Endodermal cell (in vitro differentiated cells): ENCODE measurements around the gene PARD3B. TPM values are rescaled to one million over a fixed set of nuclear protein-coding genes. Genes with fewer than 3 reads are reported as not detected.

Source experiments
- DNase-seq: peaks from one replicate; pipeline ENCODE4 v3.0.0-alpha.2; 2017
- H3K27ac ChIP-seq: 2 replicates; pipeline ENCODE4 v1.5.1; 2013; ENCODE audit warnings: mild to moderate bottlenecking, low read depth, low read length, moderate library complexity
- H3K27me3 ChIP-seq: 2 replicates; pipeline ENCODE4 v1.6.1; 2013; ENCODE audit warnings: mild to moderate bottlenecking, low read length, moderate library complexity; ENCODE audit not compliant: insufficient read depth, control insufficient read depth, poor library complexity, severe bottlenecking
- H3K36me3 ChIP-seq: 2 replicates; pipeline ENCODE4 v1.7.0; 2013; ENCODE audit warnings: mild to moderate bottlenecking, low read length, moderate library complexity; ENCODE audit not compliant: control insufficient read depth, insufficient read depth
- H3K4me1 ChIP-seq: one replicate; pipeline ENCODE4 v1.7.0; 2013; ENCODE audit warnings: low read length; ENCODE audit not compliant: control insufficient read depth, insufficient read depth
- H3K4me3 ChIP-seq: 2 replicates; pipeline ENCODE4 v1.5.1; 2013; ENCODE audit warnings: mild to moderate bottlenecking, low read length, moderate library complexity
- H3K9ac ChIP-seq: 2 replicates; pipeline ENCODE4 v1.6.1; 2013; ENCODE audit warnings: mild to moderate bottlenecking, low read length, moderate library complexity; ENCODE audit not compliant: poor library complexity, severe bottlenecking; ENCODE audit errors: extremely low read depth
- H3K9me3 ChIP-seq: 2 replicates; pipeline ENCODE4 v1.6.1; 2013; ENCODE audit warnings: mild to moderate bottlenecking, low read length, moderate library complexity; ENCODE audit not compliant: control insufficient read depth
- H3K27ac Mint-ChIP-seq: 2 replicates; pipeline ENCODE4 v1.8.0; 2020; ENCODE audit warnings: mixed read lengths
- H3K27me3 Mint-ChIP-seq: 2 replicates; pipeline ENCODE4 v1.8.0; 2021; ENCODE audit warnings: mild to moderate bottlenecking, mixed read lengths; ENCODE audit not compliant: insufficient read depth
- H3K36me3 Mint-ChIP-seq: 2 replicates; pipeline ENCODE4 v1.8.0; 2020; ENCODE audit warnings: low read depth, mixed read lengths
- H3K4me1 Mint-ChIP-seq: 2 replicates; pipeline ENCODE4 v1.8.0; 2020; ENCODE audit warnings: mixed read lengths
- H3K4me3 Mint-ChIP-seq: 2 replicates; pipeline ENCODE4 v1.8.0; 2020; ENCODE audit warnings: mild to moderate bottlenecking, moderate library complexity, mixed read lengths
- H3K9me3 Mint-ChIP-seq: 2 replicates; pipeline ENCODE4 v1.8.0; 2020; ENCODE audit warnings: mild to moderate bottlenecking, mixed read lengths
- CTCF ChIP-seq: fragments of 200-600 bp; sonication (generic); conservative IDR thresholded peaks from 2 replicates; pipeline ENCODE4 v1.5.0; 2021; ENCODE audit warnings: antibody characterized with exemption, mild to moderate bottlenecking
- WGBS, 2 experiments: methylation state at CpG; one replicate each; pipeline versions ENCODE4 v1.1.5 to v1.1.7; 2013; ENCODE audit warnings: missing lambda C conversion rate in 2 of 2, mixed read lengths in 1 of 2; ENCODE audit not compliant: insufficient coverage in 1 of 2, insufficient read length in 1 of 2; 5-methylcytosine and 5-hydroxymethylcytosine counted together
- total RNA-seq, 2 donors: library from RNA; stranded (reverse); fragmentation: NEBNext Ultra II Directional in 1 of 2; extraction: Animal tissue kit (Norgen Biotek cat#: 25700) in 1 of 2; gene quantifications; 2 replicates in 1 of 2; 3 replicates in 1 of 2; pipeline ENCODE4 v1.2.1, GENCODE V29; 2021

Gene PARD3B
- total RNA-seq, 2 donors from 2014 or later: 2.5 to 5.6 TPM

DNA sequence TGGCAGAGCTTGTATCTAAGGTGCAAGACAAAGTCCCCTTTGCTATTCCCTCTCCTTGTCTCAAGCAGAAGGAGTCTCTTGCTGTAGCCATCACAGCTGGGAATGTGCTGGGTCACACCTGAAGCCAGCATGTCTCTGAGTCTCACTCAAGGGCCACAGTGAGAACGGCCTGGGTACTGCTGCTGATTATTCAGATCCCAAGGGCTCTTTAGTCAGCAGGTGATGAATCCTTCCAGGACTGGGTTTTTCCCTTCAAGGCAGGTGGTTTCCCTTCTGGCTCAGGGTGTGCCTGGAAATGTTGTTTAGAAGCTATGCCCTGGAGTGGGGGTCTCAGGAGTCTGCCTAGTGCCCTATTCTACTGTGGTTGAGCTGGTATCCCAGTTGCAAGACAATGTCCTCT is 356.3 kb downstream of the PARD3B start:
- WGBS, 2 experiments: 36 to 80% methylated on average over 1 of the region's 1 CpG
- no peaks in the 10 kb centered on the region for H3K27me3 Mint-ChIP-seq

DNA sequence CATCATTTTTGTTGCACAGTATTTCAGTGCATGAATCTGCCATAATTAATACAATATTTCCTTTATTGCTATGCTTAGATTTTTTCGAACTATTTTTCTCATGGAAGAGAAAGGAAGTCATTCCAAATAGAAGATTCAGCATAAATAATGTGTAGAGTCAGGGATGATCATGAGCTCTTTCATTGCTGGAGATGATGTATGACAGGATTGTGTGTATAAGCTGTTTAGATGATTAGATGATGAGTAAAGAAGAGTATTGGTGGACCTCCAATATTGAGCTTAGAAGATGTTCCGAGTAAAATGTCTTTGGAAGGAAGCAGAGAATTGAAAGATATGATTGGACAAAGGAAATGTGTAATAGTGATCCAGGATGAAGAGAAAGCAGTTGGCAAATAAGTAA is 364.5 kb downstream of the PARD3B start:
- no peak overlapping the region for H3K9ac ChIP-seq
- H3K27me3 ChIP-seq: no peaks in the 10 kb centered on the region
- no peak overlapping the region for H3K27ac ChIP-seq
- H3K27ac Mint-ChIP-seq: no peak overlapping the region
- DNase-seq: no peak
- H3K36me3 ChIP-seq: no peaks in the 10 kb centered on the region
- H3K9me3 Mint-ChIP-seq: no peaks in the 10 kb centered on the region
- H3K4me1 ChIP-seq: no peaks in the 10 kb centered on the region
- no peaks in the 10 kb centered on the region for H3K36me3 Mint-ChIP-seq
- H3K9me3 ChIP-seq: no peaks in the 10 kb centered on the region
- no peak overlapping the region for H3K4me3 ChIP-seq
- no peaks in the 10 kb centered on the region for H3K27me3 Mint-ChIP-seq
- H3K4me1 Mint-ChIP-seq: no peaks in the 10 kb centered on the region
- 92 to 97% methylated on average over 2 of the region's 2 CpGs for WGBS, 2 experiments
- no peak overlapping the region for H3K4me3 Mint-ChIP-seq
- no peak for TF ChIP-seq CTCF

More for the DNA sequence above, 356.3 kb downstream of the PARD3B start:
- H3K4me1 ChIP-seq: peaks cover 4% of the 10 kb centered on the region
- TF ChIP-seq CTCF: no peak
- H3K9ac ChIP-seq: no peak overlapping the region
- no peaks in the 10 kb centered on the region for H3K36me3 ChIP-seq
- H3K9me3 Mint-ChIP-seq: peaks cover 7% of the 10 kb centered on the region
- no peak overlapping the region for H3K27ac Mint-ChIP-seq
- no peak overlapping the region for H3K4me3 Mint-ChIP-seq
- no peaks in the 10 kb centered on the region for H3K27me3 ChIP-seq
- H3K4me3 ChIP-seq: no peak overlapping the region
- peaks cover 2% of the 10 kb centered on the region for H3K36me3 Mint-ChIP-seq
- peaks cover 7% of the 10 kb centered on the region for H3K4me1 Mint-ChIP-seq
- H3K27ac ChIP-seq: no peak overlapping the region
- no peaks in the 10 kb centered on the region for H3K9me3 ChIP-seq
- no peak for DNase-seq

DNA sequence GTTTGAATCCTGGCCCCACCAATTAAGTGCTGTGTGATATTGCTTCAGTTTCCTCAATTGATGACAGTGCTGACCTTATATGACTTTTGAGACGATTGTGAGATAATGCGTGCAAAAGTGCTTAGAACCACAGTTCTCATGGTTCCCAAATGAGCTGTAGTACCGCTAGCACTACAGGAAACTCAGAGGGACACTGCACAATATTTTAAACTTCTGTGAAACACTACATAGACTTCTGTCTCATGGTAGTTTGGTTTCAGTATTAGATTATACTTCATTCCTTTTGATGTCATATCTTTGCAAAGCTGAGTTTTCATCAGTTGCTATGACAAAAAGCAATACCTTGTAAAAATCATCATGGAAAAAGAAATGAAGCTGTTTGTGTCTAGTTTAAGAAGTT is 368.0 kb downstream of the PARD3B start:
- H3K27me3 ChIP-seq: no peaks in the 10 kb centered on the region
- H3K9me3 ChIP-seq: no peaks in the 10 kb centered on the region
- DNase-seq: no peak
- H3K4me3 ChIP-seq: no peak overlapping the region
- no peaks in the 10 kb centered on the region for H3K36me3 Mint-ChIP-seq
- 97 to 100% methylated on average over 2 to 3 of the region's 3 CpGs for WGBS, 2 experiments
- H3K4me1 Mint-ChIP-seq: no peaks in the 10 kb centered on the region
- H3K27me3 Mint-ChIP-seq: no peaks in the 10 kb centered on the region
- H3K27ac ChIP-seq: no peak overlapping the region
- H3K4me1 ChIP-seq: no peaks in the 10 kb centered on the region
- TF ChIP-seq CTCF: no peak
- H3K9me3 Mint-ChIP-seq: no peaks in the 10 kb centered on the region
- H3K27ac Mint-ChIP-seq: no peak overlapping the region
- H3K4me3 Mint-ChIP-seq: no peak overlapping the region
- no peak overlapping the region for H3K9ac ChIP-seq
- H3K36me3 ChIP-seq: no peaks in the 10 kb centered on the region
